K562 (cell line): ENCODE data around the gene C9orf50. TPM values are rescaled to one million over a fixed set of nuclear protein-coding genes. Genes with fewer than 3 reads are reported as not detected.
A peak's percentile ranks its signal among the peaks of the same experiment; 100 is the strongest.

Source experiments
- ATAC-seq: fragments of 200-7000 bp; cut with Tn5 transposase; 3 replicates; pipeline ENCODE4 v1.9.1; 2020; ENCODE audit warnings: moderate library complexity
- BruUV-seq: library from RNA; stranded (reverse); fragments of 400-500 nt; replicated peaks from 2 replicates; lab custom pipeline; 2021; lab: Mats Ljungman, UMichigan
- CTCF ChIA-PET: fragments of 300-600 bp; formaldehyde crosslinking; extraction: SDS; loops from one replicate; lab custom pipeline; 2021; ENCODE audit warnings: low intra/inter-chr PET ratio; lab: Yijun Ruan, JAX
- POLR2A ChIA-PET: fragments of 300-600, 350-650 bp; sonication (Branson Sonifier 250); formaldehyde crosslinking; extraction: SDS; loops from one replicate; lab custom pipeline; 2021; ENCODE audit warnings: antibody characterized with exemption, inconsistent platforms; lab: Yijun Ruan, JAX
- DNase-seq, 4 experiments: peaks; one replicate each; pipeline versions ENCODE4 v3.0.0 to v3.0.0-alpha.2; 2011 to 2018; ENCODE audit warnings: low spot score in 3 of 4, mixed read lengths in 3 of 4; ENCODE audit errors: extremely low read depth in 1 of 4
- FAIRE-seq: peaks from 2 replicates; lab custom pipeline; 2011; peaks lifted over from hg19 to GRCh38; lab: Jason Lieb, UNC
- H2AFZ ChIP-seq: 2 replicates; pipeline ENCODE4 v1.6.0; 2011; ENCODE audit warnings: low read depth, low read length, control low read depth, inconsistent platforms
- H3K27ac ChIP-seq: fragments of 200-600 bp; 3 replicates; pipeline ENCODE4 v1.8.0; 2011; ENCODE audit warnings: low read depth, mild to moderate bottlenecking, control low read depth, inconsistent platforms, low read length, moderate library complexity, mixed read lengths; ENCODE audit errors: extremely low read depth
- H3K27me3 ChIP-seq, 2 experiments: fragments of 300-600 bp in 1 of 2; 2 replicates in 1 of 2; 3 replicates in 1 of 2; pipeline versions ENCODE4 v1.6.0 to v1.8.0; 2011; ENCODE audit warnings: inconsistent platforms in 2 of 2, low read length in 2 of 2, mild to moderate bottlenecking in 1 of 2, mixed read lengths in 1 of 2, moderate library complexity in 1 of 2; ENCODE audit not compliant: control insufficient read depth in 2 of 2, insufficient read depth in 2 of 2
- H3K36me3 ChIP-seq: fragments of 300-600 bp; 3 replicates; pipeline ENCODE4 v1.8.0; 2011; ENCODE audit warnings: mild to moderate bottlenecking, low read length, inconsistent platforms; ENCODE audit not compliant: control insufficient read depth, insufficient read depth
- H3K4me1 ChIP-seq, 2 experiments: fragments of 200-600 bp in 1 of 2; replicated peaks in 1 of 2; 2 replicates in 1 of 2; 3 replicates in 1 of 2; pipeline versions ENCODE4 v1.5.1 to v1.8.0; 2011; ENCODE audit warnings: inconsistent platforms in 2 of 2, low read length in 2 of 2, mild to moderate bottlenecking in 1 of 2, mixed read lengths in 1 of 2, moderate library complexity in 1 of 2; ENCODE audit not compliant: control insufficient read depth in 2 of 2, insufficient read depth in 2 of 2
- H3K4me2 ChIP-seq: 2 replicates; pipeline ENCODE4 v1.6.1; 2011; ENCODE audit warnings: low read length, control low read depth, inconsistent platforms, mixed read lengths; ENCODE audit not compliant: insufficient read depth
- H3K4me3 ChIP-seq: fragments of 200-600 bp; sonication (generic), shearing (Covaris generic); 2 replicates; pipeline ENCODE4 v1.5.1; 2016; ENCODE audit warnings: control low read depth, inconsistent platforms
- H3K79me2 ChIP-seq: fragments of 200-600 bp; 3 replicates; pipeline ENCODE4 v1.8.0; 2011; ENCODE audit warnings: low read length, inconsistent platforms; ENCODE audit not compliant: control insufficient read depth, insufficient read depth
- H3K9ac ChIP-seq, 2 experiments: 2 replicates each; pipeline versions ENCODE4 v1.6.0 to v1.6.1; 2011; ENCODE audit warnings: low read depth in 2 of 2, low read length in 2 of 2, control low read depth in 1 of 2, inconsistent platforms in 1 of 2, mild to moderate bottlenecking in 1 of 2, mixed read lengths in 1 of 2; ENCODE audit not compliant: insufficient read depth in 1 of 2
- H3K9me1 ChIP-seq: one replicate; pipeline ENCODE4 v1.6.0; 2011; ENCODE audit warnings: inconsistent platforms, mild to moderate bottlenecking, low read length, moderate library complexity; ENCODE audit not compliant: control insufficient read depth, insufficient read depth
- H3K9me3 ChIP-seq: replicated peaks from 2 replicates; pipeline ENCODE4 v1.5.1; 2011; ENCODE audit warnings: low read depth, low read length, inconsistent platforms; ENCODE audit not compliant: control insufficient read depth, insufficient read depth
- H4K20me1 ChIP-seq: replicated peaks from 2 replicates; pipeline ENCODE4 v1.6.1; 2011; ENCODE audit warnings: low read length, inconsistent platforms, mixed read lengths; ENCODE audit not compliant: control insufficient read depth, insufficient read depth
- ASH1L ChIP-seq: fragments of 450-650 bp; IDR thresholded peaks from 2 replicates; pipeline ENCODE4 v1.6.1; 2018; ENCODE audit warnings: borderline replicate concordance, mild to moderate bottlenecking, low read depth; ENCODE audit not compliant: partially characterized antibody
- CBX8 ChIP-seq: fragments of 200-600 bp; sonication (generic); IDR thresholded peaks from 2 replicates; pipeline ENCODE4 v1.6.1; 2012; ENCODE audit warnings: borderline replicate concordance, mixed run types, low read depth, mild to moderate bottlenecking, moderate library complexity, mixed read lengths, low read length, control low read depth, inconsistent platforms; ENCODE audit not compliant: poor library complexity, severe bottlenecking; ENCODE audit errors: extremely low read depth
- CLOCK ChIP-seq: fragments of 250-450 bp; sonication (Bioruptor Pico); IDR thresholded peaks from 2 replicates; pipeline ENCODE4 v1.4.0; 2020; ENCODE audit warnings: mild to moderate bottlenecking, moderate library complexity, borderline replicate concordance
- CREBBP ChIP-seq: IDR thresholded peaks from one replicate; pipeline ENCODE4 v1.6.1; 2012; ENCODE audit warnings: low read depth, mild to moderate bottlenecking, control low read depth, inconsistent platforms, low read length
- ID3 ChIP-seq, 2 experiments: fragments of 250-450 bp in 1 of 2; fragments of 450-650 bp in 1 of 2; sonication (Bioruptor Pico) in 1 of 2; IDR thresholded peaks; 2 replicates each; pipeline versions ENCODE4 v1.6.1 to v1.8.0; 2016 to 2021; ENCODE audit warnings: mild to moderate bottlenecking in 2 of 2, moderate library complexity in 2 of 2, missing compliant biosample characterization in 1 of 2, missing genetic modification characterization in 1 of 2
- MXD1 ChIP-seq: fragments of 250-450 bp; sonication (Bioruptor Pico); IDR thresholded peaks from 2 replicates; pipeline ENCODE4 v1.8.0; 2021; ENCODE audit warnings: borderline replicate concordance, mild to moderate bottlenecking, moderate library complexity; ENCODE audit not compliant: poor library complexity, severe bottlenecking
- RBFOX2 ChIP-seq: fragments of 200-400 bp; formaldehyde crosslinking; IDR thresholded peaks from 2 replicates; pipeline ENCODE4 v1.6.1; 2017; ENCODE audit warnings: low read depth, mild to moderate bottlenecking, low read length, moderate library complexity
- WHSC1 ChIP-seq: IDR thresholded peaks from one replicate; pipeline ENCODE4 v1.6.1; 2012; ENCODE audit warnings: low read length, control low read depth, inconsistent platforms
- ZBTB1 ChIP-seq: sonication (generic); formaldehyde crosslinking; IDR thresholded peaks from 2 replicates; pipeline ENCODE4 v1.8.1; 2023; ENCODE audit warnings: missing genetic modification reagents, low read depth, mild to moderate bottlenecking, borderline replicate concordance
- ZBTB17 ChIP-seq: fragments of 450-650 bp; formaldehyde crosslinking; IDR thresholded peaks from 2 replicates; pipeline ENCODE4 v1.4.0; 2020; ENCODE audit warnings: mild to moderate bottlenecking
- ZEB2 ChIP-seq: fragments of 450-650 bp; IDR thresholded peaks from 2 replicates; pipeline ENCODE4 v1.6.1; 2016
- ZFX ChIP-seq: sonication (generic); formaldehyde crosslinking; IDR thresholded peaks from 2 replicates; pipeline ENCODE4 v1.8.0; 2022; ENCODE audit warnings: mild to moderate bottlenecking, missing genetic modification reagents, moderate library complexity
- ZNF395 ChIP-seq: fragments of 200-800 bp; sonication (Bioruptor generic); IDR thresholded peaks from 2 replicates; pipeline ENCODE4 v1.6.1; 2017; ENCODE audit warnings: missing genetic modification characterization, missing compliant biosample characterization
- ZNF668 ChIP-seq: fragments of 250-450 bp; sonication (Bioruptor Pico); IDR thresholded peaks from 2 replicates; pipeline ENCODE4 v1.8.0; 2022; ENCODE audit warnings: mild to moderate bottlenecking, inconsistent platforms
- WGBS: fragments of 100-300 bp; shearing (Covaris generic); methylation state at CpG from one replicate; pipeline ENCODE4 v1.1.6; 2016; ENCODE audit warnings: low coverage, mixed read lengths; ENCODE audit not compliant: insufficient coverage; ENCODE audit errors: missing lambda C conversion rate; 5-methylcytosine and 5-hydroxymethylcytosine counted together
- in situ Hi-C: fragments of 300-500 bp; cut with MboI; formaldehyde crosslinking; loops from 4 replicates; pipeline ENCODE4 v1.15.0; 2018; ENCODE audit warnings: inconsistent platforms, mixed read lengths
- intact Hi-C: fragments of 100-400 bp; cut with micrococcal nuclease; formaldehyde crosslinking; loops from 2 replicates; pipeline ENCODE4 v1.14.2; 2022
- polyA plus RNA-seq, 8 experiments: library from polyadenylated mRNA; depleted of rRNA in 4 of 8; stranded (reverse) in 5 of 8; unstranded in 3 of 8; fragments of >200 nt; fragmentation: Nextera tagmentation in 2 of 8; fragmentation: Illumina TruSeq in 1 of 8; extraction: Ambion mirVana in 2 of 8; extraction: Trizol in 1 of 8; gene quantifications; 2 replicates each; pipeline versions ENCODE4 v1.2.1 to v1.2.3, GENCODE V29; 2011 to 2014; ENCODE audit warnings: inconsistent platforms in 1 of 8, missing spikeins in 1 of 8
- total RNA-seq, 7 experiments: library from RNA; depleted of rRNA in 6 of 7; stranded (reverse); fragments of >200 nt in 6 of 7; fragmentation: Illumina TruSeq in 2 of 7; extraction: Trizol in 2 of 7; gene quantifications; 2 replicates each; pipeline versions ENCODE4 v1.2.1 to v1.2.3, GENCODE V29; 2011 to 2021; ENCODE audit warnings: low replicate concordance in 1 of 7

The C9orf50 gene
- total and polyA plus RNA-seq, 9 of the 15 experiments (the other 6 are each of a cell fraction or from before 2014, with no cell fraction given): not detected

GRCh38 chr9:129570450-129571297 lies 50.2 kb downstream of the C9orf50 start:
- intact Hi-C loops: loop anchor here (2.0 kb wide), 1 partner anchor 36 kb away; no protein-coding TSS in a partner anchor
- peak overlapping the region; percentile 47 for H3K4me2 ChIP-seq
- H3K79me2 ChIP-seq: no peaks in the 10 kb centered on the region
- H3K4me3 ChIP-seq: no peak overlapping the region
- no peaks in the 10 kb centered on the region for H4K20me1 ChIP-seq
- no peaks in the 10 kb centered on the region for H3K9me1 ChIP-seq
- H3K27ac ChIP-seq: peak overlapping the region; percentile 85
- H3K36me3 ChIP-seq: no peaks in the 10 kb centered on the region
- H3K4me1 ChIP-seq: peaks cover 27 to 46% of the 10 kb centered on the region in 2 experiments
- DNase-seq (peak; percentile 64 to 89 (median 72)), ATAC-seq (peak; percentile 81), FAIRE-seq (peak; percentile 99)
- in situ Hi-C loops: no loop called here
- no peaks in the 10 kb centered on the region for H3K27me3 ChIP-seq
- peak overlapping the region; percentile 91 for H2AFZ ChIP-seq
- peak overlapping the region; percentile 63 to 78; a peak in 3 of 4 replicates for H3K9ac ChIP-seq
- CTCF ChIA-PET: interaction anchor here (1.1 kb wide), 1 partner anchor 40 kb away, joined by 3 read pairs; no protein-coding TSS in a partner anchor
- BruUV-seq: no TSS peak
- H3K9me3 ChIP-seq: peaks cover 1% of the 10 kb centered on the region
- POLR2A ChIA-PET: interaction anchor here (0.6 to 2.8 kb wide), 14 partner anchors 12 to 1661 kb away, joined by 3 to 13 read pairs (median 4); partner anchors contain the start of gene IER5L
- 3% methylated on average over 13 of the region's 14 CpGs for WGBS
- TF ChIP-seq MXD1 (no peak), RBFOX2 (peak; percentile 60; the same call in 1 of the 2 replicates), ZBTB1 (CRISPR knock-in tag) (no peak), CBX8 (no peak), ZNF395 (CRISPR knock-in tag) (peak; percentile 91), ID3 (CRISPR knock-in tag; IDR thresholded peaks at IDR 0.05) (no peak), ID3 (tag; IDR thresholded peaks at IDR 0.05) (0 out of 2 replicates have a peak, but pooled peaks have one; percentile 23), ZBTB17 (no peak), CREBBP (no peak), ASH1L (no peak), ZEB2 (no peak), WHSC1 (no peak), ZNF668 (no peak), ZFX (CRISPR knock-in tag) (no peak), CLOCK (CRISPR knock-in tag) (no peak)
